CD4-positive, alpha-beta T cell treated with Interleukin-10 for 1 hour (primary cell): ENCODE measurements around the gene UBE4B.
"Not testable (repeated sequence)": the region's sequence is repeated elsewhere in the genome, so short reads cannot be mapped to it uniquely, and the experiment has no call there.

Source experiments
- DNase-seq: peaks from one replicate; pipeline ENCODE4 v3.0.0-alpha.2; 2020

The UBE4B gene

GRCh38 chr1:10032590-10033358, at the start of gene UBE4B:
UBE4B (plus strand) TSS chr1:10032958; CDS start chr1:10033671, 713 bp downstream.
- DNase-seq: peak; percentile 99

- no peak for DNase-seq
Measured at GRCh38 chr1:9984253-9984652, 48.5 kb upstream of the UBE4B start.

- DNase-seq: no peak
Measured at GRCh38 chr1:9985001-9985400, 47.8 kb upstream of the UBE4B start.

GRCh38 chr1:9989773-9990172, 43.0 kb upstream of the UBE4B start:
- no peak for DNase-seq

- DNase-seq: no peak
Measured at GRCh38 chr1:9990944-9991343, 41.8 kb upstream of the UBE4B start.

DNA sequence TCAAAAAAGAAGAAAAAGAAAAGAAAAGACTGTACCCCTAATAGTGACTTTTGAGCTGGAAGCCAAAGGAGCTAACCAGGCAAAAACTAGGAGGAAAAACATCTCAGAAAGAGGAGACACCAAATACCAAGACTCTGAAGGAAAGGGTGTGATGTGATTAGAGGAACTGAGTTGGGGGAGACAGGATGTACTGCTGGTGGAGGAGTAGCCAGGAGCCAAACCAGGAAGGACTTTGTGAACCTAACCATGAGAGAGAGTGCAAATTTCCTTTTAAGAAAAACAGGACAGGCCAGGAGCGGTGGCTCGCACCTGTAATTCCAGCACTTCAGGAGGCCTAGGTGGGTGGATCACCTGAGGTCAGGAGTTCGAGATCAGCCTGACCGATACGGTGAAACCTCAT, 39.8 kb upstream of the UBE4B start:
- DNase-seq: no peak

- DNase-seq: no peak
Measured at GRCh38 chr1:9993561-9994075, 39.1 kb upstream of the UBE4B start.

GRCh38 chr1:9996624-9997582, 35.9 kb upstream of the UBE4B start, which contains the start of gene RBP7:
RBP7 (plus strand) TSS chr1:9997228; CDS start chr1:9997259, 31 bp downstream.
- DNase-seq: no peak

DNA sequence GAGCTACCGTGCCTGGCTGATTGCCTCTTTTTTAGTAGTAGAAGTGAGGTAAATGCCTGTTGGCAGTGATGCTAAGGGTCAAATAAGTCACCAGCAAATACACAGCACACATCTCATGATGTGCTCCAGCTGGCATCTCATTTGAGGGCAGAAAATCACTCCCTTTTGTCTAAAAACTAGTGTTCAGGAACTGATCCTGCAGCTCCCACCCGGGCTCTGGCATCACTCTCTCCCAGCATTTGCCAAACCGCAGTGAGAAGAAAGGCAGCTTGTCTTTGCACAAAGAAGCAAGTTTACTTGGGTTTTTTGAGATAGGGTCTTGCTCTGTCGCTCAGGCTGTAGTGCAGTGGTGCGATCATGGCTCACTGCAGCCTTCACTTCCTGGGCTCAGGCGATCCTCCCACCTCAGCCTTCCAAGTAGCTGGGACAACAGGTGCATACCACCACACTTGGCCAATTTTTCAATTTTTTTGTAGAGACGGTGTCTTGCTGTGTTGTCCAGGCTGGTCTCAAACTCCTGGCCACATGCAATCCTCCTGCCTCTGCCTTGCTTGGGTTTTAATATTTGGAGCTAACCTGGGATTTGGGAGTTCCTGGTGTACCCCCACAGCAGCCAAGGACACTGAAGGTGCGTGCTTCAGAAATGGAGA, 31.6 kb upstream of the UBE4B start:
- DNase-seq: no peak

DNA sequence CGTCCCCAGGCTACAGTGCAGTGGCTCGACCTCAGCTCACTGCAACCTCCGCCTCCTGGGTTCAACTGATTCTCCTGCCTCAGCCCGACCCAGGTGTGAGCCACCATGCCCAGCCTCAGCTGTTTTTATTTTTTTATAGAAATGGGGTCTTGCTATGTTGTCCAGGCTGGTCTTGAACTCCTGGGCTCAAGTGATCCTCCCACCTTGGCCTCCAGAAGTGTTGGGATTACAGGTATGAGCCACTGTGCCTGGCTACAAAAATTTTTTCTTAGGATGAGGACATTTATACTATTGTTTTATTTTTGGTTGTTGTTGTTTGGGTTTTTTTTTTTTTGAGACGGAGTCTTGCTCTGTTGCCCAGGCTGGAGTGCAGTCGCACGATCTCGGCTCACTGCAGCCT, 27.5 kb upstream of the UBE4B start:
- DNase-seq: not testable (repeated sequence)

DNA sequence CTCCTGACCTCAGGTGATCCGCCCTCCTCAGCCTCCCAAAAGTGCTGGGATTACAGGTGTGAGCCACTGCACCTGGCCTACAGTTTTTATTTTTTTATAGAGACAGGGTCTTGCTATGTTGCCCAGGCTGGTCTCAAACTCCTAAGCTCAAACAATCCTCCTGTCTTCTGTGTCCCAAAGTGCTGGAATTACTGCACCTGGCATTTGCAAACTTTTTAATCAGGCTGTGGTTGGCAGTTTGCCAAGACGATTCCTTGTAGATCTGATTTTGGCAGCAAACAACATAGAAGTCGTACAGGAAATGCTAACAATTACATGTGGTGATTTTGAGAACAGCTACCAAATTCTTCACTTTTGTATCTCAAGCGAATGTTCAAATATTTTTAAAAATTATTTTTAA, 25.6 kb upstream of the UBE4B start:
- no peak for DNase-seq

DNA sequence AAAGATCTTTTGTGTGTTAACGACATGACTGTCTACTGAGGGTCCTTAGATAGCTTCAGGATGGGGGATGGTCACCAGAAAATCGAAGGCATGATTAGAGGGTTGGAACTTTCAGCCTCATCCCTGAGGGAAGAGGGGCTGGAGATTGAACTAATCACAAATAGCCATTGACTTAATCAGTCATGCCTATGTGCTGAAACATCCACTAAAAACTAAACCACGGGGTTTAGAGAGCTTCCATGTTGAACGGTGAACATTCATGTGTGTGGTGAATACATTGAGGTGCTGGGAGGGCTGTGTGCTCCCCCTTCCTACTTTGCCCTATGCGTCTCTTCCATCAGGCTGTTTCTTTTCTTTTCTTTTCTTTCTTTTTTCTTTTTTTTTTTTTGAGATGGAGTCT, 18.7 kb upstream of the UBE4B start:
- no peak for DNase-seq

DNA sequence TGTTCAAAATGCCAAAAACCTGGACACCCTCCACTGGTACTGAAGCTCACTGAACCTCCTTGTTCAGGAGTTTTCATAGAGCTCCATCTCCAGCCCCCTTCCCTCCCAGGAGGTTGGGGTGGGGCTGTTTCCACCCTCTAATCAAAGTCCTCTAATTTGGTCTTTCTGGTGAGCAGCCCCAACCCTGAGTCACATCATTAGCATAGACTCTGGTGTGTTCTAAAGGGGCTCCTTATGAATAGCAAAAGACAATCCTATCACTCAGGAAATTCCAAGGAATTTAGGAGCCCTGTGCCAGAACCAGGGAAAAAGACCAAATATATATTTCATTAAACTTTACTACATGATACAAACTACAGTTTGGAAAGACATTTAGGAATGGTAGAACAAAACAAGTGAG, 13.2 kb upstream of the UBE4B start:
- DNase-seq: no peak

GRCh38 chr1:10020086-10020485, 12.7 kb upstream of the UBE4B start:
- DNase-seq: no peak

- DNase-seq: not testable (repeated sequence)
Measured at GRCh38 chr1:10020678-10021077, 12.1 kb upstream of the UBE4B start.

DNA sequence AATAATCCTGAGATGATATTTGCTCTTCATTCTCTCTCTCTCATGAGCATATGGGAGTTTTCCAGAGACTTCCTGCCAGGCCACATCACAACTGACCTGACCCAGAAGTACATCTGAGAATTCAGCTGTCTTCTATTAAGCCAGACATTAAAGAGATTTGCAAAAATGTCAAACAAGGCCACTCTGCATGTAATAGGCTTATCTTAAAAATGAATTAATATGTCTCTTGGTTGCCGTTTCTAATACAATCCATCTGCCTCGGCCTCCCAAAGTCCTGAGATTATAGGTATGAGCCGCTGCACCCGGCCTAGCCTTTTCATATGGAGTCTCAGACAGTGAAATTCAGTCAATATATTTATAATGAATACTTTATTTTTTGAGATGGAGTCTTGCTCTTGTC, 10.8 kb upstream of the UBE4B start:
- DNase-seq: not testable (repeated sequence)

DNA sequence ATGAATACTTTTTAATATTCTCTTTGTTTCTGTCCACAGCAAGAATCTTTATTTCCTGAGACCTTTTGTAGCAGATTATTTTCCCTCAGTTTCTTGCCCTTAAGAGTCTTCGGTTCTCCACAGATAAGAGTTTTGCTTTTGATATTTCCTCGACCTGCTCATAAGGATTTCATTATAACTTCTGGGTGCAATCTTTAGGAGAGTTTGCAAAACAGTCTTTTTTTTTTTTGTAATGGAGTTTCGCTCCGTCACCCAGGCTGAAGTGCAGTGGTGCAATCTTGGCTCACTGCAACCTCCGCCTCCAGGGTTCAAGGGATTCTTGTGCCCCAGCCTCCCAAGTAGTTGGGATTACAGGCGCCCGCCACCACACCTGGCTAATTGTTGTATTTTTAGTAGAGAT, 10.1 kb upstream of the UBE4B start:
- no peak for DNase-seq

GRCh38 chr1:10025354-10025753, 7.4 kb upstream of the UBE4B start:
- DNase-seq: no peak

DNA sequence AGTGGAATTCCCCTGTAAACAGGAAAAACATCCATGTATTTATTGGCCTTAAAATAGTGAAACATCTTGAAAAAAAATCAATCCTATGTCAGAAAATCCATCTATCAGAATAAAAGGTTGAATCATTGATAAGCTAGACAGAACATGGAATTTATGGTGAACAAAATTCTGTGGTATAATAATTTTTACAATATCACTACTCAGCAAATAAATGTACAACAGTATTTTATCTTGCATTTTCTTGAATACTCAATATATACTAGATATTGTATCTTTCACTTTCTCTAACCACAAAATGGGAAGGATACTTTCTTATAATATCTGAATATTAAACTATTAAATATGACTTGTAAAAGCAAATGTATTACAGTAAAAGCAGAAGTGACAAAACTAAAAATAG, 5.7 kb upstream of the UBE4B start:
- no peak for DNase-seq

DNA sequence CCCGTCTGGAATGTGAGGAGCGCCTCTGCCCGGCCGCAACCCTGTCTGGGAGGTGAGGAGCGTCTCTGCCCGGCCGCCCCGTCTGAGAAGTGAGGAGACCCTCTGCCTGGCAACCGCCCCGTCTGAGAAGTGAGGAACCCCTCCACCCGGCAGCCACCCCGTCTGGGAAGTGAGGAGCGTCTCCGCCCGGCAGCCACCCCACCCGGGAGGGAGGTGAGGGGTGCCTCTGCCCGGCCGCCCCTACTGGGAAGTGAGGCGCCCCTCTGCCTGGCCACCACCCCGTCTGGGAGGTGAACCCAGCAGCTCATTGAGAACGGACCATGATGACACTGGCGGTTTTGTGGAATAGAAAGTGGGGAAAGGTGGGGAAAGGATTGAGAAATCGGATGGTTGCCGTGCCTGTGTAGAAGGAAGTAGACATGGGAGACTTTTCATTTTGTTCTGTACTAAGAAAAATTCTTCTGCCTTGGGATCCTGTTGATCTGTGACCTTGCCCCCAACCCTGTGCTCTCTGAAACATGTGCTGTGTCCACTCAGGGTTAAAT, 3.7 kb upstream of the UBE4B start:
- DNase-seq: not testable (repeated sequence)

DNA sequence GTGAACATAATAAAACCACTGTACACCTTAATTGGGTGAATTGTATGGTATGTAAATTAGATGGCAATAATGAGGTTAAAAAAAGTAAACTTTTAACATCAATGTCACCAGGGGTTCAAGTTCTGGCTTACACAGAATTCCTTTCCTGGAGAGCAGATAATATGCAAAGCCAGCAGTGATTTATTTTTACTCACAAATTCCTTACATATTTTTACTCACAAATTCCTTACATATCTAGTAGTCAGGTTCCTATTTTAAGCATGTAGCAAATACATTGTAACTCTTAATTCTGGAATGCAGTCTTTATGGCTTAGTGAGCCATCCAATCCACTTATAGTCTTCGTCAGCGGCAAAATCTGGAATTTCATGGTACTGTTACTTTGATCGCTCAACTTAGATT, 1.3 kb upstream of the UBE4B start:
- no peak for DNase-seq

GRCh38 chr1:10033359-10033845, 644 bp downstream of the UBE4B start:
- DNase-seq: no peak

DNA sequence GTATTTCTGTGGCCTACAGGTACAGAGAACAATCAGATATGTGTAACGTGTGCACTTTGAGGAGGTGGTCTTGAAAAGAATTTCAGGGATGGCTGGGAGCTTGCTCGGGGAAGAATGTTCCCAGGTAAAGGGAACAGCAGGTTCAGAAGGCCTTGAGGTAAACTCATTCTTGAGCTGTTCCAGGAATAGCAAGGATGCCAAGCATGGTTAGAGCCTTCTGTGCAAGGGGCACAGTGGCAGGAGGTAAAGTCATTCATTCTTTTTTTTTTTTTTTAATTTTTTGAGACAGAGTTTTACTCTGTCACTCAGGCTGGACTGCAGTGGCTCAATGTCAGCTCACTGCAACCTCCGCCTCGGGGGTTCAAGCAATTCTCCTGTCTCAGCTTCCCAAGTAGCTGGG, 10.0 kb downstream of the UBE4B start:
- no peak for DNase-seq
